Loucy (cell line): Measurements from ENCODE around the gene RPL21.
A peak's percentile ranks its signal among the peaks of the same experiment; 100 is the strongest.

Source experiments
- H2AFZ ChIP-seq: fragments of 200-600 bp; sonication (generic); 2 replicates; pipeline ENCODE4 v1.6.0; 2016; ENCODE audit warnings: antibody characterized with exemption, mild to moderate bottlenecking, low read length, moderate library complexity
- H3F3A ChIP-seq: fragments of 200-600 bp; 2 replicates; pipeline ENCODE4 v1.6.0; 2016; ENCODE audit warnings: antibody characterized with exemption, low read depth, mild to moderate bottlenecking
- H3K27me3 ChIP-seq: fragments of 200-600 bp; sonication (generic); 2 replicates; pipeline ENCODE4 v1.6.1; 2014; ENCODE audit warnings: low read length, mild to moderate bottlenecking; ENCODE audit not compliant: insufficient read depth, poor library complexity, severe bottlenecking
- H3K36me3 ChIP-seq: fragments of 200-600 bp; sonication (generic); 2 replicates; pipeline ENCODE4 v1.6.1; 2016; ENCODE audit warnings: low read length; ENCODE audit not compliant: insufficient read depth
- H3K4me1 ChIP-seq: fragments of 200-600 bp; sonication (generic); 2 replicates; pipeline ENCODE4 v1.5.1; 2014; ENCODE audit warnings: low read length, mild to moderate bottlenecking; ENCODE audit not compliant: insufficient read depth, poor library complexity, severe bottlenecking
- H3K4me2 ChIP-seq: fragments of 200-600 bp; sonication (generic); 2 replicates; pipeline ENCODE4 v1.6.0; 2014; ENCODE audit warnings: antibody characterized with exemption, low read length, low read depth, mild to moderate bottlenecking; ENCODE audit not compliant: poor library complexity, severe bottlenecking
- H3K4me3 ChIP-seq: fragments of 200-600 bp; sonication (generic); 2 replicates; pipeline ENCODE4 v1.5.1; 2014; ENCODE audit warnings: low read length, mild to moderate bottlenecking, mixed read lengths; ENCODE audit not compliant: poor library complexity, severe bottlenecking
- H3K79me2 ChIP-seq: fragments of 200-600 bp; sonication (generic); 2 replicates; pipeline ENCODE4 v1.6.1; 2014; ENCODE audit warnings: low read length; ENCODE audit not compliant: insufficient read depth
- H3K9ac ChIP-seq: fragments of 200-600 bp; sonication (generic); 2 replicates; pipeline ENCODE4 v1.6.0; 2014; ENCODE audit warnings: mild to moderate bottlenecking, low read depth, low read length, moderate library complexity; ENCODE audit not compliant: poor library complexity, severe bottlenecking
- H3K9me2 ChIP-seq: fragments of 200-600 bp; sonication (generic); replicated peaks from 2 replicates; pipeline ENCODE4 v1.6.1; 2016; ENCODE audit warnings: low read depth, low read length, mixed read lengths
- H3K9me3 ChIP-seq: fragments of 200-600 bp; sonication (generic); 2 replicates; pipeline ENCODE4 v1.6.1; 2014; ENCODE audit warnings: mild to moderate bottlenecking, antibody characterized with exemption, low read length, low read depth; ENCODE audit not compliant: insufficient read depth
- H4K20me1 ChIP-seq: fragments of 200-600 bp; sonication (generic); 2 replicates; pipeline ENCODE4 v1.6.0; 2014; ENCODE audit warnings: antibody characterized with exemption, low read length, mild to moderate bottlenecking; ENCODE audit not compliant: insufficient read depth, poor library complexity, severe bottlenecking
- CTCF ChIP-seq: fragments of 200-600 bp; sonication (generic); conservative IDR thresholded peaks from 2 replicates; pipeline ENCODE4 v1.5.1; 2014; ENCODE audit warnings: mild to moderate bottlenecking, antibody characterized with exemption, low read length
- EZH2phosphoT487 ChIP-seq: fragments of 200-600 bp; IDR thresholded peaks from 2 replicates; pipeline ENCODE4 v1.6.1; 2018; ENCODE audit warnings: antibody characterized with exemption, mild to moderate bottlenecking, moderate library complexity, borderline replicate concordance

Gene RPL21

GRCh38 chr13:27251166-27252091 lies at the start of gene RPL21:
RPL21 (plus strand) TSS chr13:27251558; CDS start chr13:27253777, 2,219 bp downstream.
- Histone ChIP-seq H2AFZ (peak within 1 kb of the TSS; percentile 57), H3K4me3 (peak within 1 kb of the TSS; percentile 99), H3K9me2 (no peaks in the 10 kb centered on the region), H3K27me3 (peaks cover 6% of the 10 kb centered on the region), H3K4me1 (peaks cover 41% of the 10 kb centered on the region), H3K9me3 (no peaks in the 10 kb centered on the region), H3K79me2 (peaks cover 66% of the 10 kb centered on the region), H3K36me3 (peaks cover 34% of the 10 kb centered on the region), H3K9ac (peak within 1 kb of the TSS; percentile 99), H4K20me1 (peaks cover 49% of the 10 kb centered on the region), H3K4me2 (peak within 1 kb of the TSS; percentile 95), H3F3A (no peaks in the 10 kb centered on the region)
- TF ChIP-seq CTCF (no peak), EZH2phosphoT487 (no peak)

GRCh38 chr13:27201661-27202060 lies 49.7 kb upstream of the RPL21 start:
- Histone ChIP-seq H3K36me3 (no peaks in the 10 kb centered on the region), H3K4me3 (no peak overlapping the region), H3K79me2 (no peaks in the 10 kb centered on the region), H3K9ac (no peak overlapping the region), H3K9me3 (no peaks in the 10 kb centered on the region), H3K4me2 (no peak overlapping the region), H3F3A (no peaks in the 10 kb centered on the region), H3K4me1 (no peaks in the 10 kb centered on the region), H4K20me1 (no peaks in the 10 kb centered on the region), H2AFZ (no peak overlapping the region), H3K27me3 (no peaks in the 10 kb centered on the region), H3K9me2 (no peaks in the 10 kb centered on the region)
- TF ChIP-seq CTCF (no peak), EZH2phosphoT487 (no peak)

- no peak overlapping the region for H2AFZ ChIP-seq
- no peak for TF ChIP-seq EZH2phosphoT487
- no peak for TF ChIP-seq CTCF
These were observed 48.2 kb upstream of the RPL21 start for GRCh38 chr13:27203186-27203585.

More at GRCh38 chr13:27203186-27203585, 48.2 kb upstream of the RPL21 start:
- H3K4me1 ChIP-seq = no peaks in the 10 kb centered on the region
- no peaks in the 10 kb centered on the region for H3K9me3 ChIP-seq
- H3K27me3 ChIP-seq = no peaks in the 10 kb centered on the region
- H4K20me1 ChIP-seq = no peaks in the 10 kb centered on the region
- no peaks in the 10 kb centered on the region for H3K36me3 ChIP-seq
- H3K9me2 ChIP-seq = no peaks in the 10 kb centered on the region
- no peaks in the 10 kb centered on the region for H3F3A ChIP-seq
- no peak overlapping the region for H3K4me2 ChIP-seq
- no peaks in the 10 kb centered on the region for H3K79me2 ChIP-seq
- H3K4me3 ChIP-seq = no peak overlapping the region
- no peak overlapping the region for H3K9ac ChIP-seq
